Kidney glomerular epithelial cell (primary cell): ENCODE results near the gene ANKRD33B.

Experiments used
- DNase-seq: peaks from one replicate; lab custom pipeline; 2025; lab: John Stamatoyannopoulos, UW

ANKRD33B gene

GRCh38 chr5:10676224-10676623 is 112.4 kb downstream of the ANKRD33B start:
- no peak for DNase-seq

- no peak for DNase-seq
Measured at GRCh38 chr5:10676946-10677345, 113.1 kb downstream of the ANKRD33B start.

GRCh38 chr5:10677533-10677932 is 113.7 kb downstream of the ANKRD33B start:
- no peak for DNase-seq

- DNase-seq, result peak; percentile 62
Measured at GRCh38 chr5:10678244-10678643, 114.4 kb downstream of the ANKRD33B start.

- no peak for DNase-seq
Measured at GRCh38 chr5:10679336-10679988, 115.6 kb downstream of the ANKRD33B start.

GRCh38 chr5:10680876-10681481 is 117.1 kb downstream of the ANKRD33B start:
- no peak for DNase-seq

GRCh38 chr5:10681731-10682679 is 118.1 kb downstream of the ANKRD33B start:
- DNase-seq, result no peak

GRCh38 chr5:10682801-10683525 is 119.1 kb downstream of the ANKRD33B start:
- no peak for DNase-seq

- no peak for DNase-seq
Measured at GRCh38 chr5:10684303-10685086, 120.6 kb downstream of the ANKRD33B start.

GRCh38 chr5:10685115-10685521 is 121.2 kb downstream of the ANKRD33B start:
- no peak for DNase-seq

- DNase-seq, result no peak
Measured at GRCh38 chr5:10686890-10687289, 123.0 kb downstream of the ANKRD33B start.

GRCh38 chr5:10688651-10689171 is 124.8 kb downstream of the ANKRD33B start:
- DNase-seq, result no peak

- DNase-seq, result peak; percentile 34
Measured at GRCh38 chr5:10689391-10690081, 125.7 kb downstream of the ANKRD33B start.

GRCh38 chr5:10690460-10691440 is 126.9 kb downstream of the ANKRD33B start:
- DNase-seq, result peak; percentile 84

- peak; percentile 72 for DNase-seq
Measured at GRCh38 chr5:10691826-10692785, 128.2 kb downstream of the ANKRD33B start.

GRCh38 chr5:10695055-10695649 is 131.3 kb downstream of the ANKRD33B start:
- DNase-seq, result peak; percentile 83

- no peak for DNase-seq
Measured at GRCh38 chr5:10695759-10696543, 132.1 kb downstream of the ANKRD33B start.
